NCI-H1092 (cell line): Measurements from ENCODE around the gene SEM1.
"Not testable (repeated sequence)": the region's sequence is repeated elsewhere in the genome, so short reads cannot be mapped to it uniquely, and the experiment has no call there.

ENCODE experiments used
- DNase-seq: peaks from one replicate; lab custom pipeline; 2025; lab: John Stamatoyannopoulos, UW

SEM1 gene

GRCh38 chr7:96663457-96663856 is 46.2 kb downstream of the SEM1 start:
- DNase-seq, result no peak

GRCh38 chr7:96662151-96662550 is 47.5 kb downstream of the SEM1 start:
- DNase-seq, result not testable (repeated sequence)

- no peak for DNase-seq
Measured at GRCh38 chr7:96658022-96658412, 51.6 kb downstream of the SEM1 start.

- no peak for DNase-seq
Measured at GRCh38 chr7:96657347-96658021, 52.2 kb downstream of the SEM1 start.

- DNase-seq, result no peak
Measured at GRCh38 chr7:96655956-96656355, 53.7 kb downstream of the SEM1 start.

GRCh38 chr7:96654630-96655188 is 54.9 kb downstream of the SEM1 start:
- peak; percentile 48 for DNase-seq

GRCh38 chr7:96649981-96650380 is 59.7 kb downstream of the SEM1 start:
- DNase-seq, result no peak

GRCh38 chr7:96648784-96649183 is 60.9 kb downstream of the SEM1 start:
- no peak for DNase-seq

GRCh38 chr7:96647733-96648132 is 61.9 kb downstream of the SEM1 start:
- DNase-seq, result no peak

- DNase-seq, result no peak
Measured at GRCh38 chr7:96645084-96645483, 64.6 kb downstream of the SEM1 start.

- DNase-seq, result not testable (repeated sequence)
Measured at GRCh38 chr7:96643436-96643835, 66.2 kb downstream of the SEM1 start.

GRCh38 chr7:96640054-96640453 is 69.6 kb downstream of the SEM1 start:
- DNase-seq, result no peak
